GM21515 (cell line): ENCODE data around the gene ADGRL1.
"Not testable (repeated sequence)": the region's sequence is repeated elsewhere in the genome, so short reads cannot be mapped to it uniquely, and the experiment has no call there.

Source experiments
- ATAC-seq: cut with Tn5 transposase; IDR thresholded peaks from one replicate; pipeline ENCODE4 v1.9.1; 2021; ENCODE audit not compliant: unreplicated experiment

The ADGRL1 gene

GRCh38 chr19:14218620-14219330, 12.8 kb upstream of the ADGRL1 start:
- ATAC-seq: no peak

GRCh38 chr19:14217886-14218285, 11.9 kb upstream of the ADGRL1 start:
- ATAC-seq: not testable (repeated sequence)

- no peak for ATAC-seq
These were observed 8.6 kb upstream of the ADGRL1 start for GRCh38 chr19:14214580-14214979.

- not testable (repeated sequence) for ATAC-seq
These were observed 4.2 kb upstream of the ADGRL1 start for GRCh38 chr19:14210182-14210581.

- ATAC-seq: not testable (repeated sequence)
These were observed 3.4 kb upstream of the ADGRL1 start for GRCh38 chr19:14209401-14209800.

GRCh38 chr19:14208496-14208895, 2.5 kb upstream of the ADGRL1 start:
- not testable (repeated sequence) for ATAC-seq

GRCh38 chr19:14207796-14208195, 1.8 kb upstream of the ADGRL1 start:
- not testable (repeated sequence) for ATAC-seq

- not testable (repeated sequence) for ATAC-seq
These were observed 1.1 kb upstream of the ADGRL1 start for GRCh38 chr19:14206737-14207726.

GRCh38 chr19:14206308-14206707, 339 bp upstream of the ADGRL1 start:
- not testable (repeated sequence) for ATAC-seq

GRCh38 chr19:14204676-14205451, 1.1 kb downstream of the ADGRL1 start:
- ATAC-seq: not testable (repeated sequence)

GRCh38 chr19:14204219-14204618, 1.8 kb downstream of the ADGRL1 start:
- not testable (repeated sequence) for ATAC-seq

- not testable (repeated sequence) for ATAC-seq
These were observed 2.2 kb downstream of the ADGRL1 start for GRCh38 chr19:14203788-14204187.

GRCh38 chr19:14203177-14203576, 2.8 kb downstream of the ADGRL1 start:
- ATAC-seq: no peak

GRCh38 chr19:14201481-14201880, 4.5 kb downstream of the ADGRL1 start:
- ATAC-seq: not testable (repeated sequence)

- not testable (repeated sequence) for ATAC-seq
These were observed 5.7 kb downstream of the ADGRL1 start for GRCh38 chr19:14200147-14200841.

- no peak for ATAC-seq
These were observed 7.3 kb downstream of the ADGRL1 start for GRCh38 chr19:14198384-14199376.

GRCh38 chr19:14197882-14198281, 8.1 kb downstream of the ADGRL1 start:
- no peak for ATAC-seq

GRCh38 chr19:14197288-14197687, 8.7 kb downstream of the ADGRL1 start:
- not testable (repeated sequence) for ATAC-seq

- not testable (repeated sequence) for ATAC-seq
These were observed 9.9 kb downstream of the ADGRL1 start for GRCh38 chr19:14196105-14196504.
